ENCODE data around the gene PTPN6. TPM values are rescaled to one million over a fixed set of nuclear protein-coding genes. Genes with fewer than 3 reads are reported as not detected.

PTPN6 gene
- total and polyA plus RNA-seq, 2 of the 13 experiments (the other 11 are each of a cell fraction or from before 2014, with no cell fraction given) = 10.5 to 10.6 TPM

DNA sequence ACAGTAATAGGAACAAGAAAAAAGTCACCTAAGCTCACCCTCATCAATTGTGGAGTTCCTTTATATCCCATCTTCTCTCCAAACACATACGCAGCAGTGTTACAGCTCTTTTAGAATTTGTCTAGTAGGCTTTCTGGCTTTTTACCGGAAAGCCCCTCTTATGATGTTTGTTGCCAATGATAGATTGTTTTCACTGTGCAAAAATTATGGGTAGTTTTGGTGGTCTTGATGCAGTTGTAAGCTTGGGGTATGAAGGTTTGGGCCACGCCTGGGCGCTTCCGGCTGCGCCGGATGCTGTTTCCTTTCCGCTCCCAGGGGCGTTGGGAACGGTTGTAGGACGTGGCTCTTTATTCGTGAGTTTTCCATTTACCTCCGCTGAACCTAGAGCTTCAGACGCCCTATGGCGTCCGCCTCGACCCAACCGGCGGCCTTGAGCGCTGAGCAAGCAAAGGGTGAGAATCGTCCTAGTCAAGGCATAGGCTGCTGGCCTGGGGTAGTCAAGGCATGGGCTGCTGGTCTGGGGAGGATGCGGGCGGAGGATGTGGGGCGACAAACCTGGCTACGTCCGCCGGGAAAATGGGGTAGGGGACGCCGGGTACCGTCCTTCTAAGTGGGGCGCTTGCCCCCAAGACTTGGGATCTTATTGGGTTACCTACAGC is 7.3 kb upstream of the PTPN6 start, which contains the start of the genes C12orf57 and RNU7-1 (continued):
- TF ChIP-seq POLR2A (IDR thresholded peaks at IDR 0.05; ENCODE audit: insufficient read depth in 1 of 2, low read depth in 2 of 2, low read length in 2 of 2) (peak in 1 of 2 experiments; percentile 100; a peak in 2 of 4 replicates), EZH2 (conservative IDR thresholded peaks at IDR 0.05; ENCODE audit: low read depth, low read length) (no peak), ZC3H13 (CRISPR knock-in tag; IDR thresholded peaks at IDR 0.05) (peak; percentile 53; the same call in 1 of the 2 replicates), ZNF335 (CRISPR knock-in tag; IDR thresholded peaks at IDR 0.05) (no peak), SRSF1 (optimal IDR thresholded peaks at IDR 0.05; ENCODE audit: low read depth, low read length) (no peak), ZNF501 (CRISPR knock-in tag; IDR thresholded peaks at IDR 0.05) (no peak), ZNF441 (CRISPR knock-in tag; IDR thresholded peaks at IDR 0.05; ENCODE audit: borderline replicate concordance) (no peak), ZFAT (CRISPR knock-in tag; conservative IDR thresholded peaks at IDR 0.05) (no peak), GATAD2A (CRISPR knock-in tag; IDR thresholded peaks at IDR 0.05) (peak; percentile 76), ARNTL (CRISPR knock-in tag; IDR thresholded peaks at IDR 0.05) (peak; percentile 65), ZFP41 (CRISPR knock-in tag; IDR thresholded peaks at IDR 0.05; ENCODE audit: borderline replicate concordance) (no peak), ZNF780A (CRISPR knock-in tag; IDR thresholded peaks at IDR 0.05) (peak; percentile 96), POGZ (CRISPR knock-in tag; IDR thresholded peaks at IDR 0.05) (peak; percentile 49)
- TF ChIP-seq, protein P1, sequence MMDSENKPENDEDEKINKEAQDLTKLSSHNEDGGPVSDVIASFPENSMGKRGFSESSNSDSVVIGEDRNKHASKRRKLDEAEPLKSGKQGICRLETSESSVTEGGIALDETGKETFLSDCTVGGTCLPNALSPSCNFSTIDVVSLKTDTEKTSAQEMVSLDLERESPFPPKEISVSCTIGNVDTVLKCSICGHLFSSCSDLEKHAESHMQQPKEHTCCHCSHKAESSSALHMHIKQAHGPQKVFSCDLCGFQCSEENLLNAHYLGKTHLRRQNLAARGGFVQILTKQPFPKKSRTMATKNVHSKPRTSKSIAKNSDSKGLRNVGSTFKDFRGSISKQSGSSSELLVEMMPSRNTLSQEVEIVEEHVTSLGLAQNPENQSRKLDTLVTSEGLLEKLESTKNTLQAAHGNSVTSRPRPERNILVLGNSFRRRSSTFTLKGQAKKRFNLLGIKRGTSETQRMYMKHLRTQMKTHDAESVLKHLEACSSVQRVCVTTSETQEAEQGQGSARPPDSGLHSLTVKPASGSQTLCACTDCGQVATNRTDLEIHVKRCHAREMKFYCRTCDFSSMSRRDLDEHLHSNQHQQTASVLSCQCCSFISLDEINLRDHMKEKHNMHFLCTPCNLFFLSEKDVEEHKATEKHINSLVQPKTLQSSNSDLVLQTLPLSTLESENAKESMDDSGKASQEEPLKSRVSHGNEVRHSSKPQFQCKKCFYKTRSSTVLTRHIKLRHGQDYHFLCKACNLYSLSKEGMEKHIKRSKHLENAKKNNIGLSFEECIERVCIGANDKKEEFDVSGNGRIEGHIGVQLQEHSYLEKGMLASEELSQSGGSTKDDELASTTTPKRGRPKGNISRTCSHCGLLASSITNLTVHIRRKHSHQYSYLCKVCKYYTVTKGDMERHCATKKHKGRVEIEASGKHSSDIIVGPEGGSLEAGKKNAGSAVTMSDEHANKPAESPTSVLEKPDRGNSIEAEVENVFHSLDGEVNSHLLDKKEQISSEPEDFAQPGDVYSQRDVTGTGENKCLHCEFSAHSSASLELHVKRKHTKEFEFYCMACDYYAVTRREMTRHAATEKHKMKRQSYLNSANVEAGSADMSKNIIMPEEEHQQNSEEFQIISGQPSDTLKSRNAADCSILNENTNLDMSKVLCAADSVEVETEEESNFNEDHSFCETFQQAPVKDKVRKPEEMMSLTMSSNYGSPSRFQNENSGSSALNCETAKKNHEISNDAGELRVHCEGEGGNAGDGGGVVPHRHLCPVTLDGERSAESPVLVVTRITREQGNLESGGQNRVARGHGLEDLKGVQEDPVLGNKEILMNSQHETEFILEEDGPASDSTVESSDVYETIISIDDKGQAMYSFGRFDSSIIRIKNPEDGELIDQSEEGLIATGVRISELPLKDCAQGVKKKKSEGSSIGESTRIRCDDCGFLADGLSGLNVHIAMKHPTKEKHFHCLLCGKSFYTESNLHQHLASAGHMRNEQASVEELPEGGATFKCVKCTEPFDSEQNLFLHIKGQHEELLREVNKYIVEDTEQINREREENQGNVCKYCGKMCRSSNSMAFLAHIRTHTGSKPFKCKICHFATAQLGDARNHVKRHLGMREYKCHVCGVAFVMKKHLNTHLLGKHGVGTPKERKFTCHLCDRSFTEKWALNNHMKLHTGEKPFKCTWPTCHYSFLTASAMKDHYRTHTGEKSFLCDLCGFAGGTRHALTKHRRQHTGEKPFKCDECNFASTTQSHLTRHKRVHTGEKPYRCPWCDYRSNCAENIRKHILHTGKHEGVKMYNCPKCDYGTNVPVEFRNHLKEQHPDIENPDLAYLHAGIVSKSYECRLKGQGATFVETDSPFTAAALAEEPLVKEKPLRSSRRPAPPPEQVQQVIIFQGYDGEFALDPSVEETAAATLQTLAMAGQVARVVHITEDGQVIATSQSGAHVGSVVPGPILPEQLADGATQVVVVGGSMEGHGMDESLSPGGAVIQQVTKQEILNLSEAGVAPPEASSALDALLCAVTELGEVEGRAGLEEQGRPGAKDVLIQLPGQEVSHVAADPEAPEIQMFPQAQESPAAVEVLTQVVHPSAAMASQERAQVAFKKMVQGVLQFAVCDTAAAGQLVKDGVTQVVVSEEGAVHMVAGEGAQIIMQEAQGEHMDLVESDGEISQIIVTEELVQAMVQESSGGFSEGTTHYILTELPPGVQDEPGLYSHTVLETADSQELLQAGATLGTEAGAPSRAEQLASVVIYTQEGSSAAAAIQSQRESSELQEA (CRISPR knock-in tag; IDR thresholded peaks at IDR 0.05; ENCODE audit: not compliant biosample characterization) = no peak
- TF ChIP-seq, protein P2, sequence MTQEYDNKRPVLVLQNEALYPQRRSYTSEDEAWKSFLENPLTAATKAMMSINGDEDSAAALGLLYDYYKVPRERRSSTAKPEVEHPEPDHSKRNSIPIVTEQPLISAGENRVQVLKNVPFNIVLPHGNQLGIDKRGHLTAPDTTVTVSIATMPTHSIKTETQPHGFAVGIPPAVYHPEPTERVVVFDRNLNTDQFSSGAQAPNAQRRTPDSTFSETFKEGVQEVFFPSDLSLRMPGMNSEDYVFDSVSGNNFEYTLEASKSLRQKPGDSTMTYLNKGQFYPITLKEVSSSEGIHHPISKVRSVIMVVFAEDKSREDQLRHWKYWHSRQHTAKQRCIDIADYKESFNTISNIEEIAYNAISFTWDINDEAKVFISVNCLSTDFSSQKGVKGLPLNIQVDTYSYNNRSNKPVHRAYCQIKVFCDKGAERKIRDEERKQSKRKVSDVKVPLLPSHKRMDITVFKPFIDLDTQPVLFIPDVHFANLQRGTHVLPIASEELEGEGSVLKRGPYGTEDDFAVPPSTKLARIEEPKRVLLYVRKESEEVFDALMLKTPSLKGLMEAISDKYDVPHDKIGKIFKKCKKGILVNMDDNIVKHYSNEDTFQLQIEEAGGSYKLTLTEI (CRISPR knock-in tag; conservative IDR thresholded peaks at IDR 0.05) = no peak
- TF ChIP-seq, protein P3, sequence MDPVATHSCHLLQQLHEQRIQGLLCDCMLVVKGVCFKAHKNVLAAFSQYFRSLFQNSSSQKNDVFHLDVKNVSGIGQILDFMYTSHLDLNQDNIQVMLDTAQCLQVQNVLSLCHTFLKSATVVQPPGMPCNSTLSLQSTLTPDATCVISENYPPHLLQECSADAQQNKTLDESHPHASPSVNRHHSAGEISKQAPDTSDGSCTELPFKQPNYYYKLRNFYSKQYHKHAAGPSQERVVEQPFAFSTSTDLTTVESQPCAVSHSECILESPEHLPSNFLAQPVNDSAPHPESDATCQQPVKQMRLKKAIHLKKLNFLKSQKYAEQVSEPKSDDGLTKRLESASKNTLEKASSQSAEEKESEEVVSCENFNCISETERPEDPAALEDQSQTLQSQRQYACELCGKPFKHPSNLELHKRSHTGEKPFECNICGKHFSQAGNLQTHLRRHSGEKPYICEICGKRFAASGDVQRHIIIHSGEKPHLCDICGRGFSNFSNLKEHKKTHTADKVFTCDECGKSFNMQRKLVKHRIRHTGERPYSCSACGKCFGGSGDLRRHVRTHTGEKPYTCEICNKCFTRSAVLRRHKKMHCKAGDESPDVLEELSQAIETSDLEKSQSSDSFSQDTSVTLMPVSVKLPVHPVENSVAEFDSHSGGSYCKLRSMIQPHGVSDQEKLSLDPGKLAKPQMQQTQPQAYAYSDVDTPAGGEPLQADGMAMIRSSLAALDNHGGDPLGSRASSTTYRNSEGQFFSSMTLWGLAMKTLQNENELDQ (CRISPR knock-in tag; IDR thresholded peaks at IDR 0.05; ENCODE audit: borderline replicate concordance) = peak; percentile 68; the same call in 1 of the 2 replicates
- TF ChIP-seq, protein P4, sequence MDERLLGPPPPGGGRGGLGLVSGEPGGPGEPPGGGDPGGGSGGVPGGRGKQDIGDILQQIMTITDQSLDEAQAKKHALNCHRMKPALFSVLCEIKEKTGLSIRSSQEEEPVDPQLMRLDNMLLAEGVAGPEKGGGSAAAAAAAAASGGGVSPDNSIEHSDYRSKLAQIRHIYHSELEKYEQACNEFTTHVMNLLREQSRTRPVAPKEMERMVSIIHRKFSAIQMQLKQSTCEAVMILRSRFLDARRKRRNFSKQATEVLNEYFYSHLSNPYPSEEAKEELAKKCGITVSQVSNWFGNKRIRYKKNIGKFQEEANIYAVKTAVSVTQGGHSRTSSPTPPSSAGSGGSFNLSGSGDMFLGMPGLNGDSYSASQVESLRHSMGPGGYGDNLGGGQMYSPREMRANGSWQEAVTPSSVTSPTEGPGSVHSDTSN (CRISPR knock-in tag; IDR thresholded peaks at IDR 0.05) = no peak
